Body of pancreas (tissue), 4 donors: ENCODE results near the gene ZCCHC3.

Experiments used
- POLR2A ChIP-seq, 3 donors: fragments of 450-650 bp; IDR thresholded peaks; one replicate each; pipeline ENCODE4 v1.6.1; 2016; ENCODE audit warnings: antibody characterized with exemption in 3 of 3, mild to moderate bottlenecking in 2 of 3
- TF ChIP-seq, protein P1 (sequence below), 7 experiments: fragments of 450-650 bp in 4 of 7; fragments of 200-600 bp in 3 of 7; sonication (generic) in 3 of 7; IDR thresholded peaks; one replicate each; pipeline ENCODE4 v1.5.1; 2016 to 2019; ENCODE audit warnings: antibody characterized with exemption in 7 of 7

DNA sequence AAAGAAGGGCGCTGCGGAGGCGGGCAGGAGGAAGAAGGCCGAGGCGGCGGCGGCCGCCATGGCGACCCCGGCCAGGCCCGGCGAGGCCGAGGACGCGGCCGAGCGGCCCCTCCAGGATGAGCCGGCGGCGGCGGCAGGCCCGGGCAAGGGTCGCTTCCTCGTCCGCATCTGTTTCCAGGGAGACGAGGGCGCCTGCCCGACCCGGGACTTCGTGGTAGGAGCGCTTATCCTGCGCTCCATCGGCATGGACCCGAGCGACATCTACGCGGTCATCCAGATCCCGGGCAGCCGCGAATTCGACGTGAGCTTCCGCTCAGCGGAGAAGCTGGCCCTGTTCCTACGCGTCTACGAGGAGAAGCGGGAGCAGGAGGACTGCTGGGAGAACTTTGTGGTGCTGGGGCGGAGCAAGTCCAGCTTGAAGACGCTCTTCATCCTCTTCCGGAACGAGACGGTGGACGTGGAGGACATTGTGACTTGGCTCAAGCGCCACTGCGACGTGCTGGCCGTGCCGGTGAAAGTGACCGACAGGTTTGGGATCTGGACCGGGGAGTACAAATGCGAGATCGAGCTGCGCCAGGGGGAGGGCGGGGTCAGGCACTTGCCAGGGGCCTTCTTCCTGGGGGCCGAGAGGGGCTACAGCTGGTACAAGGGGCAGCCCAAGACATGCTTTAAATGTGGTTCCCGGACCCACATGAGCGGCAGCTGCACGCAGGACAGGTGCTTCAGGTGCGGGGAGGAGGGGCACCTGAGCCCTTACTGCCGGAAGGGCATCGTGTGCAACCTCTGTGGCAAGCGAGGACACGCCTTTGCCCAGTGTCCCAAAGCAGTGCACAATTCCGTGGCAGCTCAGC, 780 bp downstream of the ZCCHC3 start:
- TF ChIP-seq POLR2A (IDR thresholded peaks at IDR 0.05) = peak; percentile 21 to 71 (median 65)
- TF ChIP-seq, protein P1, sequence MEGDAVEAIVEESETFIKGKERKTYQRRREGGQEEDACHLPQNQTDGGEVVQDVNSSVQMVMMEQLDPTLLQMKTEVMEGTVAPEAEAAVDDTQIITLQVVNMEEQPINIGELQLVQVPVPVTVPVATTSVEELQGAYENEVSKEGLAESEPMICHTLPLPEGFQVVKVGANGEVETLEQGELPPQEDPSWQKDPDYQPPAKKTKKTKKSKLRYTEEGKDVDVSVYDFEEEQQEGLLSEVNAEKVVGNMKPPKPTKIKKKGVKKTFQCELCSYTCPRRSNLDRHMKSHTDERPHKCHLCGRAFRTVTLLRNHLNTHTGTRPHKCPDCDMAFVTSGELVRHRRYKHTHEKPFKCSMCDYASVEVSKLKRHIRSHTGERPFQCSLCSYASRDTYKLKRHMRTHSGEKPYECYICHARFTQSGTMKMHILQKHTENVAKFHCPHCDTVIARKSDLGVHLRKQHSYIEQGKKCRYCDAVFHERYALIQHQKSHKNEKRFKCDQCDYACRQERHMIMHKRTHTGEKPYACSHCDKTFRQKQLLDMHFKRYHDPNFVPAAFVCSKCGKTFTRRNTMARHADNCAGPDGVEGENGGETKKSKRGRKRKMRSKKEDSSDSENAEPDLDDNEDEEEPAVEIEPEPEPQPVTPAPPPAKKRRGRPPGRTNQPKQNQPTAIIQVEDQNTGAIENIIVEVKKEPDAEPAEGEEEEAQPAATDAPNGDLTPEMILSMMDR (IDR thresholded peaks at IDR 0.05) = no peak
